Left ventricle myocardium superior (tissue), 1 donor: ENCODE data around the gene ZNF791. TPM values are rescaled to one million over a fixed set of nuclear protein-coding genes. Genes with fewer than 3 reads are reported as not detected.
"Not testable (repeated sequence)": the region's sequence is repeated elsewhere in the genome, so short reads cannot be mapped to it uniquely, and the experiment has no call there.

Experiments used
- ATAC-seq: fragments of 200-7000 bp; cut with Tn5 transposase; one replicate; pipeline ENCODE4 v1.9.1; 2020; ENCODE audit warnings: mild to moderate bottlenecking, moderate library complexity
- DNase-seq: peaks from one replicate; pipeline ENCODE4 v3.0.0-alpha.2; 2020
- intact Hi-C: fragments of 100-400 bp; cut with micrococcal nuclease; formaldehyde crosslinking; loops from one replicate; pipeline ENCODE4 v1.11.0; 2022
- total RNA-seq: library from RNA; stranded (reverse); fragmentation: NEBNext Ultra II Directional; extraction: Animal tissue kit (Norgen Biotek cat#: 25700); gene quantifications from one replicate; pipeline ENCODE4 v1.2.1, GENCODE V29; 2021
- donor health status: DM: no; HTN: yes; CAD: no; lungs with severe emphysema.

The ZNF791 gene
- total RNA-seq, 1 donor from 2014 or later, result 15.5 TPM

DNA sequence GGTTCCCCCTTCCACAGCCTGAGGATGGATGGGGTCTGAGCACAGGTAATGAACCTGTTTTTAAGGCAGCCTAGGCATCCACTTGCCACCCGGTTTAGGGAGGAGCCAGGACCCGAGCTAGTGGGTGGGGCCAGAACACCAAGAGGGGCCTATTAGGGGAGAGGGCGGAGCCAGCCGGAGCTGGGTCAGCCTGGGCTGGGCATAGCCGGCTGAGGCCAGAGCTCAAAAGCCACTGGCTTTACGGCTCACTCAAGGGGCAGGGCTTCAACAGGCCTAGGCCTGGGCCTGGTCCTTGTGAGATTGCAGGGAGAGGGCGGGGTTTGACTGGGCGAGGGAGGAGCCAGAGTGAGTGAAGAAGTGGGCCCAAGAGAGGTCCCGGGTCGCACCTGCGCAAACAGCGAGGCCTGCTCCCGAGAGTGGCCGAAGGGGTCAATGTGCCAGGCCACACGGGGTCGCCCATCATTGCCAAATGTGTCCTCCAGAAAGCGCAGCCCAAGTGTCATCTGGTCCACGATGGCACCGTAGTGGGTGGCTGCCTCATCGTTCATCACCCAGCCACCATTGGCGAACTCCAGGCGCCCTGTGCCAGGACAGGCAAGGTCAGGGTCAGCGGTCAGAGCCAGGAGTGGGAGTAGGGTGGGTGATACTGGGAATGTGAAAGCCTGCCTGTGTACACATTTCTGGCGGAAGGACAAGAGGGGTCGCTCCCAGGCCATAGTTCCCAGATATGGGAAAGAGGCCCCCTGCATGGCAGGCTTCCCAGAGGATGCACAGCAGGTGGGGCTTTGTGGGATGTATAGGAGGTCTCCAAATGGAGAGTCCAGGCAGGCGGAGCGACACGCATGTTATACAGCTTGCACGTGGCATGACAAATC, 53.9 kb downstream of the ZNF791 start:
- DNase-seq (no peak), ATAC-seq (no peak)
- intact Hi-C loops, result no loop called here

DNA sequence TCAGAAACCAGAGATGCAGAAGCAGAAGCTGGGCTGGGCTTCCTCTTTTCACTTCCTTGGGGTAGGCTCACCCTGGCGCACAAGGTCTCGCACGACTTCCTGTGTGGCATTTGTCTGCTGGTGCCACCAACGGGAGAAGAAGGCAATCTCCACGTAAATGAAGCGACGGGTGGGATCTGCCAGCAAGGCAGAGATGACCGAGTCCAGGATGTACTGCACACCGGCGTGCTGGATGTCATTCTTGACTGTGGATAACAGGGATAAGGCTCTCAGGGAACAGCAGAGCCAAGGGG, 54.5 kb downstream of the ZNF791 start:
- ATAC-seq, result no peak
- DNase-seq, result peak; percentile 61
- intact Hi-C loops, result no loop called here

DNA sequence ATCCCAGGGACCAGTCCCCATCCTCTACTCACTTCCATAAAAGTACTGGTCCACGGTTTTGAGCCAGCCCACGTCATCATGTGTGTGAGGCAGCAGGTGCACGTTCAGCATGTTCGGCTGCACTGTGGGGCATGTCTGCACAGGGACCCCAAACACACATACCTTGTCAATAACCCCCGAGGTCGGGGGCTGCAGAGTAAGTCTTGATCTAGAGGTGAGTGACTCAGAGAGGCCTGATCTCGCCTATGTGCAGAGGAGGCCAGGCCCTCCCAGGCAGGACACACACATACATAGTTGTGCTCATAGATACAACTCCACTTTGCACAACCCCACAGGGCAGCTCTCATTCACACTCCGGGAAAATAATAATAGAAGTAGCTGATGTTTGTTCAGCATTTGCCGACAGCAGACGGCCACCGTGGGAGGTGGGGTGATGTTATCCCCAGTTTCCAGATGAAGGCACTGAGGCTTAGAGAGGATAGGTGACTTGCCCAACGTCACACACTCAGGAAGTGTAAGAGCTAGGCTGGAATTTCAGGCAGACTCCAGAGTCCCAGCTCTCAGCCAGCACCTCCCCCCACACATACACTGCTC, 55.0 kb downstream of the ZNF791 start:
- DNase-seq, result no peak
- ATAC-seq, result no peak
- intact Hi-C loops, result no loop called here

DNA sequence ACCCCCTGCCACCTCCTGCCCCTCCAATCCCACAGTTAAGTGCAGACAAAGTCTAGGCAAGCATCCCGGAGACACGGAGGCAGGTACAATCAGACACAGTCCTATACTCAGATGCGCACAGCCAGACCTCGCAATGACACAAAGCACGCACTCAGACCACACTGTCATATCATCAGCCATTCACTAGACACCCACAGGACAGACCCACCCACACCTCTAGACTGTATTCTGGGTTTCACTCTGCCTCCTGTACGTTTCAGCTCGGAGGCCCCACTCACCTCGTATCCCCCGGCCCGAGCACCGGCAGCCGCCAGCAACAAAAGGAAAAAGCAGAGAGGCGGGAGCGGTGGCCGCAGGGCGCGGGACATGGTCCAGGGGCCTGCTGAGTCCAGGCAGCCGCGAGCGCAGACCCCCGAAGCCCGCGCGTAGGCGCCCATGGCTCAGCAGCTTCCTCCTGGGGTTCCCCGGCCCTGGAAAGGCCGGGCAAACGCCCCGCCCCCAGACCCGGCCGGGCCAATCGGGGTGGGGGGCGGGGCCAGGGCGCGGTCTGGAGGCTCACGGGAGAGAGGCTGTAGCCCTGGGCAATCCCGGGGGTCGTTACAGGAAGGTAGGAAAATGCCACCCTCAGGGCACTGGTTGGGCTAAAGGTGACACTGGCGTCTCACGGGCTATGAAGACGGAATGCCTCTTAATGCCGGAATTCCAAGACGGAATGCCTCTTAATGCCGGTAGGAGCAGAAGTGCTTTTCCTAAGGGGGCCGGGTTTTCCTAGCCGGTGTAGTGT, 55.7 kb downstream of the ZNF791 start, which contains the start of the genes MAN2B1 and WDR83:
Gene MAN2B1 (minus strand): TSS at position 478 of the 784 bp plus-strand sequence. CDS start 41 bp downstream, at position 437.
Gene WDR83 (plus strand): TSS at position 543 of the 784 bp plus-strand sequence. CDS start 2,984 bp downstream, outside the sequence.
- intact Hi-C loops, result no loop called here
- DNase-seq (peak; percentile 87), ATAC-seq (peak; percentile 85)

- ATAC-seq (no peak), DNase-seq (no peak)
- intact Hi-C loops, result no loop called here
These were observed 57.1 kb downstream of the ZNF791 start for GRCh38 chr19:12667731-12668302.

GRCh38 chr19:12668346-12668745, 57.6 kb downstream of the ZNF791 start:
- DNase-seq, result no peak
- intact Hi-C loops, result no loop called here
- no peak for ATAC-seq

DNA sequence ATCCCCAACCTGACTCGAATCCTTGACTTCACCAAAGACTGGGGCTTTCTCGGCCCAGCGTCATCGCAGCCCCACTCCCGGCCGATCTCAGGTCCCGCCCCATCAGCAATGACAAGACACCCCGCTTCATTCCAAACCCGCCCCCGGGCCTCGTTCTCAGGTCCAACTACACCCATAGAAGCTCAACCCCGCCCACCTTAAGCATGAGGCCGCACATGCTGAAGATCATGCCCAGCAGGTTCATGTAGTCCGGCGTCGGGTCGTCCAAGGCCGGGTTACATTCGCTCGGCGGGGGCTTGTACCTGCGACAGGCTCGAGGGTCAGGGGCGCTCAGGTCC, 58.2 kb downstream of the ZNF791 start:
- intact Hi-C loops, result no loop called here
- ATAC-seq, result peak; percentile 11
- DNase-seq, result peak; percentile 65

- ATAC-seq, result peak; percentile 71
- peak; percentile 85 for DNase-seq
- intact Hi-C loops, result no loop called here
These were observed 58.8 kb downstream of the ZNF791 start for GRCh38 chr19:12669270-12670158.

DNA sequence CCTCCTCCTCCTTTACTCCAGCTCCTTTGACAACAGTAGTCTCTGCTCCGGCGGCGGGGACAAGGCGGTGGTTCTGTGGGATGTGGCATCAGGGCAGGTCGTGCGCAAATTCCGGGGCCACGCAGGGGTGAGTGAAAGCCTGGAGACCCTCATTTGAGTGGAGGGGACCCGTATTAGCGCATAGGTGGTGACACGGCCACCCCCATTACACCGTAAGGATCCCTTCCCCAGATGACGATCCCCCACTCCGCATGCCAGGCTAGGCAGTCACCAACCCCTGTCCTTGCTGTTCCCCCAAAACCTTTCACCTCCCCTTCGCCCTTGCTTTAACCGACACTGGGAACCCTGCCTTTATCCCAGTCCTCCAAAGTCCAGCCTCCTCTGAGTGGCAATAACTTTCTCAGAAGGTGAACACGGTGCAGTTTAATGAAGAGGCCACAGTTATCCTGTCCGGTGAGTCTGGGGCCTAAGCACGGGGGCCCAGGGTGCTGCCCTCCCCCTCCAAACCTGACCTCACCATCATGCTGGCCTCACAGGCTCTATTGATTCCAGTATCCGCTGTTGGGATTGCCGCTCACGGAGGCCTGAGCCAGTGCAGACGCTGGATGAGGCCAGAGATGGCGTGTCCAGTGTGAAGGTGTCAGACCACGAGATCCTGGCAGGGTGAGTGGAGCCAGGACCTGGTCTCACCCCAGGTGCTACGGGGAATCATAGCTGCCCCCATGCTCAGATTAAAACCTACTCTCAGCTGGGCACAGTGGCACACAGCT, 59.6 kb downstream of the ZNF791 start:
- DNase-seq, result no peak
- intact Hi-C loops, result no loop called here
- ATAC-seq, result no peak

DNA sequence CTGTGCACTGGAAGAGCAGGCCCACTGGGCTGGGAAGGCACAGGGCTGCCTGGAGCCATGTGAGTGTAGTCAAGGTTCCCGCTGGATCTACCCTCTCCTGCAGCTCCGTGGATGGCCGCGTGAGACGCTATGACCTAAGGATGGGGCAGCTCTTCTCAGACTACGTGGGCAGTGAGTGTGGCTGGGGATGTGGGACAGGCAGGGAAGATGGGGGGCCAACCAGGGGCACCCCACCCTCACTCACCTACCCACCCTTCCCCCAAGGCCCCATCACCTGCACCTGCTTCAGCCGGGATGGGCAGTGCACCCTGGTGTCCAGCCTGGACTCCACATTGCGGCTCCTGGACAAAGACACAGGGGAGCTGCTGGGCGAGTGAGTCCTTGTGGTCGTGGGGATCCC, 62.0 kb downstream of the ZNF791 start:
- intact Hi-C loops, result no loop called here
- no peak for ATAC-seq
- DNase-seq, result no peak

- DNase-seq (no peak), ATAC-seq (no peak)
- intact Hi-C loops, result no loop called here
These were observed 64.7 kb downstream of the ZNF791 start for GRCh38 chr19:12675399-12675798.

- DNase-seq, result no peak
- intact Hi-C loops, result no loop called here
These were observed 65.2 kb downstream of the ZNF791 start for GRCh38 chr19:12675940-12676339.

DNA sequence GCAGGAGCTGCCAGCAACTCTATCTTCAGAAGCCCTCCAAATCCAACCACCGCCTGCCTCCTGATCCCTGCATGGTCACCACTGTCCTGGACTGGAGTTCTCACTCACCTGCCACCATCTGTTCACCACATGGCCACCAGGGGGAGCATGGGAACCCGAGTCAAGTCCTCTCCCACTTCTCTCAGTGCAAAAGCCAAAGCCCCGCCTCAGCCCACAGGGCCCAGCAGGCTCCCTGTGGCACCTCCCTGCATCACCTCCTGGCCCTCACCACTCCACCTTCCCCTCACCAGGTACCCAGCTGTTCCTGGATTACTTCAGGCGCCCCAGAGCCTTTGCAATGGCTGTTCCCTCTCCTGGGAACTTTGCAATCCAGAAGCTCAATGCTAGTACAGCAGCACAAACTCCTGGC, 65.7 kb downstream of the ZNF791 start:
- ATAC-seq (peak; percentile 58), DNase-seq (peak; percentile 86)
- intact Hi-C loops, result no loop called here

More at GRCh38 chr19:12675940-12676339, 65.2 kb downstream of the ZNF791 start:
- no peak for ATAC-seq

- intact Hi-C loops, result no loop called here
- no peak for DNase-seq
- no peak for ATAC-seq
These were observed 66.2 kb downstream of the ZNF791 start for GRCh38 chr19:12676928-12677327.

DNA sequence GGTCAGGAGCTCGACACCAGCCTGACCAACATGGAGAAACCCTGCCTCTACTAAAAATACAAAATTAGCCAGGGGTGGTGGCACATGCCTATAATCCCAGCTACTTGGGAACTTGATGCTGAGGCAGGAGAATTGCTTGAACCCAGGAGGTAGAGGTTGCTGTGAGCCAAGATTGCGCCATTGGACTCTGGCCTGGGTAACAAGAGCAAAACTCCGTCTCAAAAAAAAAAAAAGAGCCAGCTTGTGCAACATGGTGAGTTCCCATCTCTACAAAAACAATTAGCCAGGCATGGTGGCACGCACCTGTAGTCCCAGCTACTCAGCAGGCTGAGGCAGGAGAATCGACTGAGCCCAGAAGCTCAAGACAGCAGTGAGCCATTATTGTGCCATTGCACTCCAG, 67.3 kb downstream of the ZNF791 start:
- DNase-seq, intact Hi-C loops, ATAC-seq: not testable (repeated sequence)

DNA sequence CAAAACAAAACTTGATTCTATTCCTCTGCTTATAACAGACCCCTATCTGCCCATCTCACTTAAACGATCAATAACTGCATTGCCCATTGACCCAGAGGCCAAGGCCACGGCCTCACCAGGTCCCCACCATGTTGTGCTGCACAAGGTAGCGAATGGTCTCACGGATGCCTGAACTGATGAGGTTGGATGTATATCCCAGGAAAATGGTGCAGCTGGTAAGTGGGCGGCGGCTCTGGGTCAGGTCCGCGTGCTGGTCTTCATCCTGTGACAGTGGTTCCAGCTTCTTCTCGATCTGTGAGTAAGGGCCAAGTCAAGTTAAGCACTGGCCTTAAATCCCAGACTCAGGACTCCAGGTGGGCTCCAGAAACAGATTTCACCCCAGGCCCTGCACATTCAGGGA, 69.3 kb downstream of the ZNF791 start:
- intact Hi-C loops, result no loop called here
- ATAC-seq, result no peak
- DNase-seq, result no peak

DNA sequence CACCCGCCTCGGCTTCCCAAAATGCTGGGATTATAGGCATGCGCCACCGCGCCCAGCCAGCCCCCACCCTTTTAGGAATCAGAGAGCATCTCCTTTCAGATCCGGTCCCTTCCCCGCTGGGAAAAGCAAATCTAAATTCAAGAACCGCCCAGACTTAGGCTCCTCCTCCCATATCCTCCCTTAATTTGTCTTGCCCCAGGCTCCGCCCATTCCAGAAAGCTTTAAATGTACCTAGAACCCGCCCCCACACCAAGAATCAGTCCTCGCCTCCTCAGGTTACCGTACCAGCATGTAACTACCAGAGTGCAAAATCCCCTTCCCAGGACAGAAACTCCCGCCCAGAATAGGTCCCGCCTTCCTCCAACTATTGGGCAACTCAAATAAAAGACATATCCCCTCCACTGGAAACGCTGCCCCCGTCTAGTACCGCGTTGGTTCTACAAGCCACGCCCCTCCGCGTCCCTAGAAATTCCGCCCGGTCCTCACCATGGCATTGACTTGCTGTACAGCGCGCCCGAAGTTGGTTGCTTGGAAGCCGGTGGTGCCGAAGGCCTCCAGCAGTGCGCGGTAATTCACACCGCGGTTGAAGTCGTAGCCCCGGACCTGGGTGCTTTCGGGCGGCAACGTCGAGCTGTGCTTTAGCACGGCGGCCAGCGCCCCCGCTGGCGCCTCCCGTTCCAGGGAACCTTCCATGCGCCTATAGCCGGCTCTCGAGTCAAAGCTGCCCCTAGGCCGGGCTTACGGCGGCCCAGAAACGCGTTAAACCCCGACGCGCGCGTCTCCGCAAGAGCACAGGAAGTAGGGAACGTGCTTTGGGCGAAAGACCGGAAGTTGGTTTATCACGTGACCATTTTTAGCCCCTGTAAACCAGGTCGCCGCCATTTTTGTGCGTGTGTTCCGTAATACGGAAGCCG, 70.6 kb downstream of the ZNF791 start, which contains the start of gene DHPS:
Gene DHPS (minus strand): TSS at position 807 of the 914 bp plus-strand sequence. CDS start 114 bp downstream, at position 693.
- intact Hi-C loops, result no loop called here
- DNase-seq (peak; percentile 92), ATAC-seq (peak; percentile 92)
